ENCODE measurements around the gene ZNF516. TPM values are rescaled to one million over a fixed set of nuclear protein-coding genes. Genes with fewer than 3 reads are reported as not detected.
"Not testable (repeated sequence)": the region's sequence is repeated elsewhere in the genome, so short reads cannot be mapped to it uniquely, and the experiment has no call there.

Gene ZNF516
- 1 to 10 TPM; 2.5 to 3.3 TPM for total RNA-seq

GRCh38 chr18:76495006-76495370, at the start of gene ZNF516:
Gene ZNF516, minus strand, starts transcription at chr18:76495242. Its CDS starts 52,188 bp downstream, at chr18:76443054.
- Mint-ChIP-seq H3K9me3 (ENCODE audit: insufficient read depth) (no peaks in the 10 kb centered on the region), H3K27me3 (ENCODE audit: low read depth) (peaks cover 54% of the 10 kb centered on the region), H3K4me1 (ENCODE audit: low read depth) (peaks cover 34% of the 10 kb centered on the region), H3K4me3 (peak within 1 kb of the TSS; percentile 88), H3K36me3 (ENCODE audit: low read depth) (peaks cover 2% of the 10 kb centered on the region), H3K27ac (peak within 1 kb of the TSS; percentile 55)
- DNase-seq (no peak), ATAC-seq (peak; percentile 17)
- CTCF ChIA-PET = no interaction called here
- POLR2A ChIA-PET = no interaction called here

GRCh38 chr18:76538846-76539245, 43.8 kb upstream of the ZNF516 start:
- DNase-seq (no peak), ATAC-seq (no peak)
- H3K27me3 Mint-ChIP-seq (ENCODE audit: low read depth) = peaks cover 2% of the 10 kb centered on the region
- no peaks in the 10 kb centered on the region for H3K4me1 Mint-ChIP-seq (ENCODE audit: low read depth)
- H3K36me3 Mint-ChIP-seq (ENCODE audit: low read depth) = no peaks in the 10 kb centered on the region
- no peak overlapping the region for H3K27ac Mint-ChIP-seq
- H3K4me3 Mint-ChIP-seq = no peak overlapping the region
- ChIA-PET CTCF (no interaction called here), POLR2A (no interaction called here)
- H3K9me3 Mint-ChIP-seq (ENCODE audit: insufficient read depth) = no peaks in the 10 kb centered on the region

GRCh38 chr18:76537621-76538020, 42.6 kb upstream of the ZNF516 start:
- POLR2A ChIA-PET = no interaction called here
- Mint-ChIP-seq H3K36me3 (ENCODE audit: low read depth) (no peaks in the 10 kb centered on the region), H3K27me3 (ENCODE audit: low read depth) (peaks cover 2% of the 10 kb centered on the region), H3K27ac (no peak overlapping the region), H3K9me3 (ENCODE audit: insufficient read depth) (no peaks in the 10 kb centered on the region), H3K4me1 (ENCODE audit: low read depth) (no peaks in the 10 kb centered on the region), H3K4me3 (no peak overlapping the region)
- ATAC-seq (no peak), DNase-seq (no peak)
- CTCF ChIA-PET = no interaction called here

- H3K4me1 Mint-ChIP-seq (ENCODE audit: low read depth); H3K36me3 Mint-ChIP-seq (ENCODE audit: low read depth); ATAC-seq; H3K4me3 Mint-ChIP-seq; CTCF ChIA-PET; H3K9me3 Mint-ChIP-seq (ENCODE audit: insufficient read depth); H3K27me3 Mint-ChIP-seq (ENCODE audit: low read depth); H3K27ac Mint-ChIP-seq; DNase-seq; POLR2A ChIA-PET: not testable (repeated sequence)
These were observed 41.6 kb upstream of the ZNF516 start for GRCh38 chr18:76536593-76536992.

- Mint-ChIP-seq H3K36me3 (ENCODE audit: low read depth) (no peaks in the 10 kb centered on the region), H3K4me3 (no peak overlapping the region), H3K27ac (no peak overlapping the region), H3K9me3 (ENCODE audit: insufficient read depth) (no peaks in the 10 kb centered on the region), H3K4me1 (ENCODE audit: low read depth) (peaks cover 8% of the 10 kb centered on the region), H3K27me3 (ENCODE audit: low read depth) (peaks cover 5% of the 10 kb centered on the region)
- ATAC-seq = no peak
- ChIA-PET CTCF (no interaction called here), POLR2A (no interaction called here)
- DNase-seq = no peak
These were observed 37.8 kb upstream of the ZNF516 start for GRCh38 chr18:76532875-76533274.

GRCh38 chr18:76530846-76531245, 35.8 kb upstream of the ZNF516 start:
- ATAC-seq = no peak
- no peak for DNase-seq
- H3K27me3 Mint-ChIP-seq (ENCODE audit: low read depth) = peaks cover 15% of the 10 kb centered on the region
- no peak overlapping the region for H3K27ac Mint-ChIP-seq
- no peaks in the 10 kb centered on the region for H3K36me3 Mint-ChIP-seq (ENCODE audit: low read depth)
- ChIA-PET POLR2A (no interaction called here), CTCF (no interaction called here)
- peaks cover 8% of the 10 kb centered on the region for H3K4me1 Mint-ChIP-seq (ENCODE audit: low read depth)
- no peaks in the 10 kb centered on the region for H3K9me3 Mint-ChIP-seq (ENCODE audit: insufficient read depth)
- H3K4me3 Mint-ChIP-seq = no peak overlapping the region

- CTCF ChIA-PET = no interaction called here
- Mint-ChIP-seq H3K4me3 (no peak overlapping the region), H3K27me3 (ENCODE audit: low read depth) (peaks cover 16% of the 10 kb centered on the region), H3K27ac (no peak overlapping the region), H3K4me1 (ENCODE audit: low read depth) (peaks cover 8% of the 10 kb centered on the region), H3K9me3 (ENCODE audit: insufficient read depth) (no peaks in the 10 kb centered on the region), H3K36me3 (ENCODE audit: low read depth) (no peaks in the 10 kb centered on the region)
- POLR2A ChIA-PET = no interaction called here
- DNase-seq (no peak), ATAC-seq (no peak)
These were observed 35.3 kb upstream of the ZNF516 start for GRCh38 chr18:76530391-76530790.

- Mint-ChIP-seq H3K4me1 (ENCODE audit: low read depth) (peaks cover 8% of the 10 kb centered on the region), H3K27me3 (ENCODE audit: low read depth) (peaks cover 19% of the 10 kb centered on the region), H3K27ac (no peak overlapping the region), H3K9me3 (ENCODE audit: insufficient read depth) (no peaks in the 10 kb centered on the region), H3K4me3 (no peak overlapping the region), H3K36me3 (ENCODE audit: low read depth) (no peaks in the 10 kb centered on the region)
- no peak for ATAC-seq
- no peak for DNase-seq
- POLR2A ChIA-PET = no interaction called here
- CTCF ChIA-PET = interaction anchor here (1.2 kb wide), 1 partner anchor 10 kb away, joined by 3 read pairs; no protein-coding TSS in a partner anchor
These were observed 34.4 kb upstream of the ZNF516 start for GRCh38 chr18:76529433-76529811.

GRCh38 chr18:76528477-76529432, 33.7 kb upstream of the ZNF516 start:
- Mint-ChIP-seq H3K4me3 (peak overlapping the region; percentile 51), H3K36me3 (ENCODE audit: low read depth) (no peaks in the 10 kb centered on the region), H3K4me1 (ENCODE audit: low read depth) (peaks cover 8% of the 10 kb centered on the region), H3K9me3 (ENCODE audit: insufficient read depth) (no peaks in the 10 kb centered on the region), H3K27me3 (ENCODE audit: low read depth) (peaks cover 22% of the 10 kb centered on the region), H3K27ac (no peak overlapping the region)
- CTCF ChIA-PET = interaction anchor here (1.2 kb wide), 1 partner anchor 9 kb away, joined by 3 read pairs; no protein-coding TSS in a partner anchor
- POLR2A ChIA-PET = interaction anchor here (0.6 kb wide), 1 partner anchor 1269 kb away, joined by 3 read pairs; no protein-coding TSS in a partner anchor
- ATAC-seq = peak; percentile 44
- DNase-seq = peak; percentile 33

- ChIA-PET POLR2A (no interaction called here), CTCF (no interaction called here)
- no peaks in the 10 kb centered on the region for H3K36me3 Mint-ChIP-seq (ENCODE audit: low read depth)
- no peak overlapping the region for H3K4me3 Mint-ChIP-seq
- H3K27ac Mint-ChIP-seq = no peak overlapping the region
- DNase-seq = no peak
- H3K4me1 Mint-ChIP-seq (ENCODE audit: low read depth) = peaks cover 8% of the 10 kb centered on the region
- no peaks in the 10 kb centered on the region for H3K9me3 Mint-ChIP-seq (ENCODE audit: insufficient read depth)
- ATAC-seq = no peak
- H3K27me3 Mint-ChIP-seq (ENCODE audit: low read depth) = peaks cover 24% of the 10 kb centered on the region
These were observed 30.9 kb upstream of the ZNF516 start for GRCh38 chr18:76525911-76526310.

GRCh38 chr18:76524900-76525698, 30.1 kb upstream of the ZNF516 start:
- Mint-ChIP-seq H3K27me3 (ENCODE audit: low read depth) (peaks cover 24% of the 10 kb centered on the region), H3K4me3 (no peak overlapping the region), H3K9me3 (ENCODE audit: insufficient read depth) (no peaks in the 10 kb centered on the region), H3K36me3 (ENCODE audit: low read depth) (no peaks in the 10 kb centered on the region), H3K4me1 (ENCODE audit: low read depth) (peaks cover 8% of the 10 kb centered on the region), H3K27ac (no peak overlapping the region)
- no peak for DNase-seq
- no peak for ATAC-seq
- ChIA-PET POLR2A (no interaction called here), CTCF (no interaction called here)

GRCh38 chr18:76524477-76524876, 29.4 kb upstream of the ZNF516 start:
- ChIA-PET POLR2A (no interaction called here), CTCF (no interaction called here)
- Mint-ChIP-seq H3K4me3 (no peak overlapping the region), H3K27me3 (ENCODE audit: low read depth) (peaks cover 24% of the 10 kb centered on the region), H3K36me3 (ENCODE audit: low read depth) (no peaks in the 10 kb centered on the region), H3K9me3 (ENCODE audit: insufficient read depth) (no peaks in the 10 kb centered on the region), H3K27ac (no peak overlapping the region), H3K4me1 (ENCODE audit: low read depth) (peaks cover 8% of the 10 kb centered on the region)
- DNase-seq (no peak), ATAC-seq (no peak)
